Measurements from ENCODE around the gene SPTBN4. TPM values are rescaled to one million over a fixed set of nuclear protein-coding genes. Genes with fewer than 3 reads are reported as not detected.
"Not testable (repeated sequence)": the region's sequence is repeated elsewhere in the genome, so short reads cannot be mapped to it uniquely, and the experiment has no call there.

The SPTBN4 gene
- total and polyA plus RNA-seq, 2 donors (not counting 1 experiment from before 2014, with no cell fraction given) = 1.3 to 6.6 TPM

DNA sequence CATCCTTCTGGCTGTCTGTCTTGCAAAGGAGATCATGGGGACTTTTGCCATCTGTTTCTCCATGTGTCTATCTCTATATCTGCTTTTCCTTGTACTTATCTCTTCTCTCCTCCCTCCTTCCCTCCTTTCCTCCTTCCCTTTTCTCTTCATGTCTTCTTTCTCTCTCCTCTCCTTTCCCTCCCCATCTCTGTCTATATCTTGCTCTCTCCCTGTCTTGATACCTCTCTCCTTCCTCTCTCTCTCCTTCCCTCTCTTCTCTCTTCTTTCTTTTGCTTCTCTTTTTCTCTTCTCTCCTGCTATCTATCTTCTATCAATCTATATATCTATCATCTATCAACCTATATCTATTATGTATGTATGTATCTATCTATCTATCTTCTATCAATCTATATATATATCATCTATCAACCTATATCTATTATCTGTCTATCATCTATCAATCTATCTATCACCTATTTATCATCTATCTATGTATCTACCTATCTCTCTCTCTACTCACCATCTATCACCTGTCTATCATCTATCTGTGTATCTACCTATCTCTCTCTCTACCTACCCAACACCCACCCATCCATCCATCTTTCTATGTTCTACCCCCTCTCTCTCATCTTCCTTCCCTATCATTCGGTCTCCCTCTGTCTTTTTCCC, 27.5 kb downstream of the SPTBN4 start:
- no peak overlapping the region for H3K27ac ChIP-seq (ENCODE audit: insufficient read depth, low read length)
- no peaks in the 10 kb centered on the region for H3K79me2 ChIP-seq (ENCODE audit: control insufficient read depth, insufficient read depth, low read length)
- H3K4me2 ChIP-seq (ENCODE audit: extremely low read depth, insufficient read depth, low read length) = no peak overlapping the region
- H3K9ac ChIP-seq (ENCODE audit: insufficient read depth, low read length) = no peak overlapping the region
- no peak for DNase-seq (ENCODE audit: low read depth in 2 of 2)
- H3K9me3 ChIP-seq (ENCODE audit: control insufficient read depth, insufficient read depth, low read depth, low read length) = no peaks in the 10 kb centered on the region
- peaks cover 2% of the 10 kb centered on the region for H3K27me3 ChIP-seq (ENCODE audit: control insufficient read depth, insufficient read depth, low read length)
- TF ChIP-seq, protein P1, sequence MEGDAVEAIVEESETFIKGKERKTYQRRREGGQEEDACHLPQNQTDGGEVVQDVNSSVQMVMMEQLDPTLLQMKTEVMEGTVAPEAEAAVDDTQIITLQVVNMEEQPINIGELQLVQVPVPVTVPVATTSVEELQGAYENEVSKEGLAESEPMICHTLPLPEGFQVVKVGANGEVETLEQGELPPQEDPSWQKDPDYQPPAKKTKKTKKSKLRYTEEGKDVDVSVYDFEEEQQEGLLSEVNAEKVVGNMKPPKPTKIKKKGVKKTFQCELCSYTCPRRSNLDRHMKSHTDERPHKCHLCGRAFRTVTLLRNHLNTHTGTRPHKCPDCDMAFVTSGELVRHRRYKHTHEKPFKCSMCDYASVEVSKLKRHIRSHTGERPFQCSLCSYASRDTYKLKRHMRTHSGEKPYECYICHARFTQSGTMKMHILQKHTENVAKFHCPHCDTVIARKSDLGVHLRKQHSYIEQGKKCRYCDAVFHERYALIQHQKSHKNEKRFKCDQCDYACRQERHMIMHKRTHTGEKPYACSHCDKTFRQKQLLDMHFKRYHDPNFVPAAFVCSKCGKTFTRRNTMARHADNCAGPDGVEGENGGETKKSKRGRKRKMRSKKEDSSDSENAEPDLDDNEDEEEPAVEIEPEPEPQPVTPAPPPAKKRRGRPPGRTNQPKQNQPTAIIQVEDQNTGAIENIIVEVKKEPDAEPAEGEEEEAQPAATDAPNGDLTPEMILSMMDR (conservative IDR thresholded peaks at IDR 0.05 in 1 of 2, IDR thresholded peaks at IDR 0.05 in 1 of 2; ENCODE audit: low read depth in 1 of 2, low read length in 2 of 2) = no peak
- TF ChIP-seq EZH2 (IDR thresholded peaks at IDR 0.05; ENCODE audit: low read length, missing control alignments) = no peak
- no peaks in the 10 kb centered on the region for H3K4me1 ChIP-seq (ENCODE audit: control insufficient read depth, extremely low read depth, insufficient read depth, low read length)
- no peak overlapping the region for H2AFZ ChIP-seq (ENCODE audit: low read length)
- no peak overlapping the region for H3K4me3 ChIP-seq (replicated peaks in 1 of 4; ENCODE audit: control extremely low read depth in 1 of 4, insufficient read depth in 1 of 4, low read depth in 3 of 4, low read length in 4 of 4)
- no peaks in the 10 kb centered on the region for H4K20me1 ChIP-seq (ENCODE audit: control insufficient read depth, extremely low read depth, insufficient read depth, low read length)
- no peaks in the 10 kb centered on the region for H3K36me3 ChIP-seq (ENCODE audit: control insufficient read depth, insufficient read depth, low read length)

DNA sequence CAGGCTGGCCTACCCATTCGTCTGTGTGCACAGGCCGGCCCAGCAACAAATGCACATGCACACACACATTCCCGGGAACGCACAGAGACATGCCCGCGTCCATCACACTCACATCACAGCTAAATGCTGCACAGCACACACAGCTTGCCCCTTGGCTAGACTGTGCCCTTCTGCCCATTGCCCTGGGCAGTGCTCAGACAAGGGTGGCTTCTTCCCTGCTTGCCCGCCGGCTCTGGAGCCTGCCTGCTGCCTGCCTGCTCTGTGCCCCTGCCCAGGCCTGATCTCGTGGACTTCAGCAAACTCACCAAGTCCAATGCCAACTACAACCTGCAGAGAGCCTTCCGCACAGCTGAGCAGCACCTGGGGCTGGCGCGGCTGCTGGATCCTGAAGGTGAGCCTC, 30.4 kb downstream of the SPTBN4 start:
- H3K9ac ChIP-seq (ENCODE audit: insufficient read depth, low read length) = no peak overlapping the region
- no peak for DNase-seq (ENCODE audit: low read depth in 2 of 2)
- TF ChIP-seq, protein P1 (conservative IDR thresholded peaks at IDR 0.05 in 1 of 2, IDR thresholded peaks at IDR 0.05 in 1 of 2; ENCODE audit: low read depth in 1 of 2, low read length in 2 of 2) = no peak
- TF ChIP-seq EZH2 (IDR thresholded peaks at IDR 0.05; ENCODE audit: low read length, missing control alignments) = no peak
- H3K27ac ChIP-seq (ENCODE audit: insufficient read depth, low read length) = no peak overlapping the region
- H3K9me3 ChIP-seq (ENCODE audit: control insufficient read depth, insufficient read depth, low read depth, low read length) = no peaks in the 10 kb centered on the region
- no peaks in the 10 kb centered on the region for H3K79me2 ChIP-seq (ENCODE audit: control insufficient read depth, insufficient read depth, low read length)
- H3K4me2 ChIP-seq (ENCODE audit: extremely low read depth, insufficient read depth, low read length) = no peak overlapping the region
- H3K27me3 ChIP-seq (ENCODE audit: control insufficient read depth, insufficient read depth, low read length) = peaks cover 2% of the 10 kb centered on the region
- H2AFZ ChIP-seq (ENCODE audit: low read length) = no peak overlapping the region
- H3K4me1 ChIP-seq (ENCODE audit: control insufficient read depth, extremely low read depth, insufficient read depth, low read length) = no peaks in the 10 kb centered on the region
- no peaks in the 10 kb centered on the region for H4K20me1 ChIP-seq (ENCODE audit: control insufficient read depth, extremely low read depth, insufficient read depth, low read length)
- H3K36me3 ChIP-seq (ENCODE audit: control insufficient read depth, insufficient read depth, low read length) = no peaks in the 10 kb centered on the region
- H3K4me3 ChIP-seq (replicated peaks in 1 of 4; ENCODE audit: control extremely low read depth in 1 of 4, insufficient read depth in 1 of 4, low read depth in 3 of 4, low read length in 4 of 4) = no peak overlapping the region

DNA sequence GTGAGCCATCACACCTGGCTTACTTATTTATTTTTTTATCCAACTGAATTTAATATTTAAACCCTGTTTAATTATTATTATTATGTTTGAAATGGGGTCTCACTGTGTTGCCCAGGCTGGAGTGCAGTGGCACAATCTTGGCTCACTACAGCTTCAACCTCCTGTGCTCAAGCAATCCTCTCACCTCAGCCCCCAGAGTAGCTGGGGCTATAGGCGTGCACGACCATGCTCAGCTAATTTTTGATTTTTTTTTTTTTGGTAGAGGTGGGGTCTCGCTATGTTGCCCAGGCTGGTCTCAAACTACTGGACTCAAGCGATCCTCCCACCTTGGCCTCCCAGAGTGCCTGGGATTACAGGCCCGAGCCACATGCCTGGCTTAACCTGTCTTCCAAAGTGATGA, 32.5 kb downstream of the SPTBN4 start:
- H3K79me2 ChIP-seq (ENCODE audit: control insufficient read depth, insufficient read depth, low read length) = no peaks in the 10 kb centered on the region
- no peak overlapping the region for H3K4me2 ChIP-seq (ENCODE audit: extremely low read depth, insufficient read depth, low read length)
- no peaks in the 10 kb centered on the region for H3K36me3 ChIP-seq (ENCODE audit: control insufficient read depth, insufficient read depth, low read length)
- no peaks in the 10 kb centered on the region for H3K27me3 ChIP-seq (ENCODE audit: control insufficient read depth, insufficient read depth, low read length)
- no peak overlapping the region for H2AFZ ChIP-seq (ENCODE audit: low read length)
- H3K9ac ChIP-seq (ENCODE audit: insufficient read depth, low read length) = no peak overlapping the region
- no peak overlapping the region for H3K4me3 ChIP-seq (replicated peaks in 1 of 4; ENCODE audit: control extremely low read depth in 1 of 4, insufficient read depth in 1 of 4, low read depth in 3 of 4, low read length in 4 of 4)
- no peak overlapping the region for H3K27ac ChIP-seq (ENCODE audit: insufficient read depth, low read length)
- no peak for DNase-seq (ENCODE audit: low read depth in 2 of 2)
- TF ChIP-seq, protein P1 (conservative IDR thresholded peaks at IDR 0.05 in 1 of 2, IDR thresholded peaks at IDR 0.05 in 1 of 2; ENCODE audit: low read depth in 1 of 2, low read length in 2 of 2) = no peak
- TF ChIP-seq EZH2 (IDR thresholded peaks at IDR 0.05; ENCODE audit: low read length, missing control alignments) = no peak
- H4K20me1 ChIP-seq (ENCODE audit: control insufficient read depth, extremely low read depth, insufficient read depth, low read length) = no peaks in the 10 kb centered on the region
- H3K4me1 ChIP-seq (ENCODE audit: control insufficient read depth, extremely low read depth, insufficient read depth, low read length) = no peaks in the 10 kb centered on the region
- no peaks in the 10 kb centered on the region for H3K9me3 ChIP-seq (ENCODE audit: control insufficient read depth, insufficient read depth, low read depth, low read length)

DNA sequence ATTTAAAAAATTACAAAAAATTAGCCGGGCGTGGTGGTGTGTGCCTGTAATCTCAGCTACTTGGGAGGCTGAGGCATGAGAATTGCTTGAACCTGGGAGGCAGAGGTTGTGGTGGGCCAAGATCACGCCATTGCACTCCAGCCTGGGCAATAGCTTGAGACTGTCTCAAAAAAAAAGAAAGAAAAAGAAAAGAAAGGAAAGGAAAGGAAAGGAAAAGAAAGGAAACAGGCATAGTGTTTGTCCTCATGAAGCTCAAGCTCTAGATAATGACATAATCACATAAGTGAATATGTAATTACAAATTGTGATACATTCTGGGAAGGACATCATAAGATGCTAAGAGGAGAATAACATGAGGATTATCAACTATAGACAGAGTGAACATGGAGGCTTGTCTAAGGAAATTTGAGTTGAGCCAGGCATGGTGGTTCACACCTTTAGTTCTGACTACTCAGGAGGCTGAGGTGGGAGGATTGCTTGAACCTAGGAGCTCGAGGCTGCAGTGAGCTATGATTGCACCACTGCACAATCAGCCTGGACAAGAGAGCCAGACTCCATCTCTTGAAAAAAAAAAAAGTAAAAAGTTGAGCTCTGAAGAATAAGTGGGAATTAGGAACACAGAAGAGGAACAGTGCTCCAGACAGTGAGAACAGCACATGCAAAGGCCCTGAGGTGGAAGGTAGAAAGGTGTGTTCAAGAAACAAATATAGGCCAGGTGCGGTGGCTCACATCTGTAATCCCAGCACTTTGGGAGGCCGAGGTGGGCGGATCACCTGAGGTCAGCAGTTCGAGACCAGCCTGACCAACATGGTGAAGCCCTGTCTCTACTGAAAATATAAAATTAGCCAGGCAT, 34.1 kb downstream of the SPTBN4 start:
- H3K79me2 ChIP-seq (ENCODE audit: control insufficient read depth, insufficient read depth, low read length); H3K27me3 ChIP-seq (ENCODE audit: control insufficient read depth, insufficient read depth, low read length); H3K4me3 ChIP-seq (replicated peaks in 1 of 4; ENCODE audit: control extremely low read depth in 1 of 4, insufficient read depth in 1 of 4, low read depth in 3 of 4, low read length in 4 of 4); H3K4me1 ChIP-seq (ENCODE audit: control insufficient read depth, extremely low read depth, insufficient read depth, low read length); H2AFZ ChIP-seq (ENCODE audit: low read length); DNase-seq (ENCODE audit: low read depth in 2 of 2); H3K9me3 ChIP-seq (ENCODE audit: control insufficient read depth, insufficient read depth, low read depth, low read length); H4K20me1 ChIP-seq (ENCODE audit: control insufficient read depth, extremely low read depth, insufficient read depth, low read length); H3K36me3 ChIP-seq (ENCODE audit: control insufficient read depth, insufficient read depth, low read length); H3K4me2 ChIP-seq (ENCODE audit: extremely low read depth, insufficient read depth, low read length); H3K27ac ChIP-seq (ENCODE audit: insufficient read depth, low read length); H3K9ac ChIP-seq (ENCODE audit: insufficient read depth, low read length): not testable (repeated sequence)

All from fibroblast of lung (primary cell).